ENCODE results near the gene HPRT1.

Gene HPRT1

DNA sequence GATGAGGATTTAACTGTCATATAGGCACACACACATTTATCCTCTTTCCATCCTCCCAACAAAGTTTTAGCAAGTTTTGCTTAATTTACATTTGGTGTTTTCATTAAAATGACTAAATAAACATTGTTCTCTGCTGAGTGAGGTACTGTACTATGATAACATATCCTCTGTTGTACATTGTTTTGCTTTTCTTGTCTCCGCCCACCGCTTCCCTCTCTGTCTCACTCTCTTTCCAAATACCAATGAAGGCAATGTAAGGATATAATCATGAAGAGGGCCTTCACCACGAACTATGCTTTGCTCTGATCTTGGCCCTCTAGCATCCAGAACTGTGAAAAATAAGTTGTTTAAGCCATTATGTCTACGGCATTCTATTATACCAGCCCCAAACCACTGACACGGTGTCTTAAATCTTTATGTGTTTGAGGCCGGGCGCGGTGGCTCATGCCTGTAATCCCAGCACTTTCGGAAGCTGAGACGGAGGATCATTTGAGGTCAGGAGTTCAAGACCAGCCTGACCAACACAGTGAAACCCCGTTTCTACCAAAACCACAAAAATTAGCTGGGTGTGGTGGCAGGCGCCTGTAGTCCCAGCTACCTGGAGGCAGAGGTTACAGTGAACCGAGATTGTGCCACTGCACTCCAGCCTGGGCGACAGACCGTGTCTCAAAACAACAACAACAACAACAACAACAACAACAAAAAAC, 65.3 kb downstream of the HPRT1 start:
- TF ChIP-seq, protein P1, sequence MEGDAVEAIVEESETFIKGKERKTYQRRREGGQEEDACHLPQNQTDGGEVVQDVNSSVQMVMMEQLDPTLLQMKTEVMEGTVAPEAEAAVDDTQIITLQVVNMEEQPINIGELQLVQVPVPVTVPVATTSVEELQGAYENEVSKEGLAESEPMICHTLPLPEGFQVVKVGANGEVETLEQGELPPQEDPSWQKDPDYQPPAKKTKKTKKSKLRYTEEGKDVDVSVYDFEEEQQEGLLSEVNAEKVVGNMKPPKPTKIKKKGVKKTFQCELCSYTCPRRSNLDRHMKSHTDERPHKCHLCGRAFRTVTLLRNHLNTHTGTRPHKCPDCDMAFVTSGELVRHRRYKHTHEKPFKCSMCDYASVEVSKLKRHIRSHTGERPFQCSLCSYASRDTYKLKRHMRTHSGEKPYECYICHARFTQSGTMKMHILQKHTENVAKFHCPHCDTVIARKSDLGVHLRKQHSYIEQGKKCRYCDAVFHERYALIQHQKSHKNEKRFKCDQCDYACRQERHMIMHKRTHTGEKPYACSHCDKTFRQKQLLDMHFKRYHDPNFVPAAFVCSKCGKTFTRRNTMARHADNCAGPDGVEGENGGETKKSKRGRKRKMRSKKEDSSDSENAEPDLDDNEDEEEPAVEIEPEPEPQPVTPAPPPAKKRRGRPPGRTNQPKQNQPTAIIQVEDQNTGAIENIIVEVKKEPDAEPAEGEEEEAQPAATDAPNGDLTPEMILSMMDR (conservative IDR thresholded peaks at IDR 0.05; ENCODE audit: low read depth, low read length) = no peak
- H3K4me3 ChIP-seq (ENCODE audit: low read depth, low read length) = no peak overlapping the region
- peak; percentile 42 for DNase-seq (ENCODE audit: low read depth)

DNA sequence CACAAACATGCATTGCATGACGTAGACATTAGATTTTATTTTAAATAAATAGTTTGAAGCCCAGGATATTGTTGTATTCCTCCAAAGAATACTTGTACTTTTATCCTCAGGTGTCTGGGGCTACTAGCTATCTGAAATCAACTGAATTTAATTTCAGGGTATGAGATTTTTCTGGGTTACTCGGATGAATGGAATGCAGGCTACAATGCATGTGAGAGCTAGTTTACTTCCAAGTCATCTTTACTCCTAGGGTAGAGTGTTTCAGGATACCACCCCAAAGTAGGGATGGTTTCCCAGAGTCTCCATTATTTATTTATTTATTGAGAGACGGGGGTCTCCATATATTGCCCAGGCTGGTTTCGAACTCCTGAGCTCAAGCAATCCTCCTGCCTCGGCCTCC, 66.4 kb downstream of the HPRT1 start:
- no peak overlapping the region for H3K4me3 ChIP-seq (ENCODE audit: low read depth, low read length)
- TF ChIP-seq, protein P1 (conservative IDR thresholded peaks at IDR 0.05; ENCODE audit: low read depth, low read length) = no peak
- DNase-seq (ENCODE audit: low read depth) = no peak

- DNase-seq (ENCODE audit: low read depth) = no peak
These were observed 69.0 kb downstream of the HPRT1 start for GRCh38 chrX:134528960-134529359.

DNA sequence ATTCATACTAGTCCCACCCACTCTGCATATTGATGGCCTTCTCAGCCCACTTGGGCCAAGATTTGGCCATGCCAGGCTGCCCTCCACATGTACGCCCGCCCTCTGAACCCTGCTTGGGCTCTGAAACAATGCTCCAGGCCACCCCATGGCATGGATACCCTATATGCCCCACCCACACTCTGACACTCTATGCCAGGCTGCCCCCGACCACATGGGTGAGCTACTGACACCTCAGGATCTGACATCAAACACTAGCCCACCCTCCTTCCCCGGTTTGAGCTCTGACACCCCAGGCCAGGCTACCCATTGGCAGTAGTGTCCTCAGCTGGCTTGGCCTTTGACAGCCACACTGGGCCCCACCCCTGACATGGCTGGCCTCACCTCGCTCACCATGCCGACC, 69.5 kb downstream of the HPRT1 start:
- H3K4me3 ChIP-seq (ENCODE audit: low read depth, low read length) = no peak overlapping the region
- no peak for DNase-seq (ENCODE audit: low read depth)
- TF ChIP-seq, protein P1 (conservative IDR thresholded peaks at IDR 0.05; ENCODE audit: low read depth, low read length) = no peak

More at GRCh38 chrX:134528960-134529359, 69.0 kb downstream of the HPRT1 start:
- H3K4me3 ChIP-seq (ENCODE audit: low read depth, low read length) = no peak overlapping the region
- TF ChIP-seq, protein P1 (conservative IDR thresholded peaks at IDR 0.05; ENCODE audit: low read depth, low read length) = no peak

DNA sequence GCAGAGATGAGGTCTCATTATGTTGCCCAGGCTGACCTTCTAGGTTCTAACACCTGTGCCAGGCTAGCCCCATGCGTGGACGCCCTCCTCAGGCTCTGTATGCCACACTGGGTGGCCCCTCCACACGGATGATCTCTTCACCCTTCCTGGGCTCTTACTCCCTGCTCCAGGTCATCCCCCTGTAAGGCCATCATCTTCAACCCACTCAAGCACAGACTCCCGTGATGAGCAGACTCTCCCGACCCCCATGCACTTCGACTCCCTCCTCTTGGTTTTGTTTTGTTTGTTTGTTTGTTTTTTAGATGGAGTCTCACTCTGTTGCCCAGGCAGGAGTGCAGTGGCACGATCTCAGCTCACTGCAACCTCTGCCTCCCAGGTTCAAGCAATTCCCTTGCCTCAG, 70.9 kb downstream of the HPRT1 start:
- TF ChIP-seq, protein P1 (conservative IDR thresholded peaks at IDR 0.05; ENCODE audit: low read depth, low read length) = no peak
- no peak overlapping the region for H3K4me3 ChIP-seq (ENCODE audit: low read depth, low read length)
- no peak for DNase-seq (ENCODE audit: low read depth)

DNA sequence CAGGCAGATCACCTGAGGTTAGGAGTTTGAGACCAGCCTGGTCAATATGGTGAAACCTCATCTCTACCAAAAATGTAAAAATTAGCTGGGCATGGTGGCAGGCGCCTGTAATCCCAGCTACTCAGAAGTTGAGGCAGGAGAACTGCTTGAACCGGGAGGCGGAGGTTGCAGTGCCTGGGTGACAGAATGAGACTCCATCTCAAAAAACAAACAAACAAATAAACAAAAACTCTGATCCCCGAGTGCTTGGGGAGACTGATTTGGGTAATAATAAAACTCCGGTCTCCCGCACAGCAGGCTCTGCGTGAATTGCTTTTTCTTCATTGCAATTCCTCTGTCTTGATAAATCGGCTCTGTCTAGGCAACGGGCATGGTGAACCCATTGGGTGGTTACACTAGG, 73.4 kb downstream of the HPRT1 start:
- DNase-seq (ENCODE audit: low read depth) = no peak
- TF ChIP-seq, protein P1 (conservative IDR thresholded peaks at IDR 0.05; ENCODE audit: low read depth, low read length) = no peak
- no peak overlapping the region for H3K4me3 ChIP-seq (ENCODE audit: low read depth, low read length)

- H3K4me3 ChIP-seq (ENCODE audit: low read depth, low read length) = no peak overlapping the region
- DNase-seq (ENCODE audit: low read depth) = no peak
- TF ChIP-seq, protein P1 (conservative IDR thresholded peaks at IDR 0.05; ENCODE audit: low read depth, low read length) = no peak
These were observed 74.0 kb downstream of the HPRT1 start for GRCh38 chrX:134533952-134534351.
